K562 treated with DMSO at 1 percent for 48 hours (cell line): ENCODE results near the gene LGALS9. TPM values are rescaled to one million over a fixed set of nuclear protein-coding genes. Genes with fewer than 3 reads are reported as not detected.

Experiments
- total RNA-seq: library from RNA; unstranded; fragments of 300-600 nt; gene quantifications from 2 replicates; pipeline ENCODE4 v1.2.3, GENCODE V29; 2022; ENCODE audit warnings: low replicate concordance; ENCODE audit errors: extremely low read depth

LGALS9 gene
- not detected in 2 replicates for total RNA-seq

DNA sequence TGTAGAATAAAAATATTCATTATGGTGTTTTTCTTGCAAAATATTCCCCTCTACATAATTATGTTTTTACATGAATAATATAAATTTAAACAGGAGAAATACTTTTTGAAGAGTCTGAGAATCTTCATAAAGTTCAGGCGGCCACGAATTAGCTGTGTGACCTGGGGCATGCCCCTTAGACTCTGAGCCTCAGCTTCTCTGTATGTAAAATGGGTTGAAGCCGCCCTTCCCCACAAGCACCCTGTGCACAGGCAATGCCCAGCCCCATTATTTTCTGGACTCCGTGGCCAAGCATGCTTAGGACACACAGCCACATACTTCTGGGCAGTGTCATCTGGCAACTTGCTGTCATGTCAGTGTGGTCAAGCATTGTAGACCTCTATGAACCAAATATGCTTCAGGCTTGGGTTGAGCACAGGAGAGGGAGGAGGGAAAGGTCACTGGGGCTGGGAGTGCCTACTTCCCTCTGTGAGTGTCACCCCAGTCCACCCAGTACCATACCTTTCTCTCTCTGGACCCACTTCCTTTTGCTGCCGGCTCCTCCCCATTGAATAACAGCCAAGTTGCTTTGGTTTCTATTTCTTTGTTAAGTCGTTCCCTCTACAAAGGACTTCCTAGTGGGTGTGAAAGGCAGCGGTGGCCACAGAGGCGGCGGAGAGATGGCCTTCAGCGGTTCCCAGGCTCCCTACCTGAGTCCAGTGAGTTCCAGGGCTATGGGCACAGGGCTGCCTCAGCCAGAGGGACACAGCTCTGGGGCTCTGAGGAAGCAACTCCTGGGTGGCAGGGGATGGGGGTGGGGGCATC is at the start of gene LGALS9:
TSS of gene LGALS9 (plus strand) at position 582 of the 804 bp plus-strand sequence. CDS start at position 660, 78 bp downstream.

Other genes starting within 250 kb of the LGALS9 start
- gene KSR1, start 174.7 kb upstream of the LGALS9 start, total RNA-seq: not detected in 2 replicates
- not detected in 2 replicates for gene NOS2, start 169.3 kb downstream of the LGALS9 start, total RNA-seq